ENCODE data around the gene ZNG1F.
"Not testable (repeated sequence)": the region's sequence is repeated elsewhere in the genome, so short reads cannot be mapped to it uniquely, and the experiment has no call there.

The ZNG1F gene

DNA sequence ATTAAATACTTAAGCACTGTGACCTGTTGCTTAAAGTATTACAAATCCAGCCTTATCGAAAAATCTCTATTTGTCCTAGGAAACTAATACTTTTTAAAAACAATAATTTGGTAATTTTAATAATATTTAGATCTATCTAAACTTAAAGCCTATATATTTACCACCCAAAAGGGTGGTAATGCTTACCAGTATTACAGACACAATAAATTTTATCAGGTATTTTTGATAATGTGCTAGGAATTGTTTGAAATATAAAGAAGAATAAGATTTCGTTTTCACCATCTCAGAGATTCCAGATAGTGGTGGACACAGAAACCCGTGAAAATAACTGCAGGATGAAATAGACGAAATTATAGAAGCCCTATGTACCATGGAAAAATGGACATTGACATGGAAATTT is 68.4 kb downstream of the ZNG1F start:
- DNase-seq, result not testable (repeated sequence)

DNA sequence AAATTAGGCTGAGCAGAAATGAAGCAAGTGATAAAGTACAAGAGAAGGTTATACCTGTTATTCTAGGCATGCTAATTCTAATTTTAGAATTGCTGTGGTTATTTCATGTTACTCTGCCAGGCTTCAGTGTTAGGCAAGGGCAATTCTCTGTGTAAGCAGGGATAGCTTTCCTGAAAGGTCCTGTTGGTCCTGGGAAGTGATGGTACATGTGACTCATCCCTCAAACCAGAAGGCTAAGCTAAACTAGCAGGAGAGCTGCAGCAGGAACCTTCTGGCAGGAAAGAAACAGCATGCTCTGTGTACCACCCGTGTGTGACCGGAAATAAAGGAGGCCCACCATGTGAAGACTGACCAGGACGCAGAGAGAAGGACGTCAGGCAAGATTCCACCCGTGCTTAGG is 69.4 kb downstream of the ZNG1F start:
- not testable (repeated sequence) for DNase-seq

DNA sequence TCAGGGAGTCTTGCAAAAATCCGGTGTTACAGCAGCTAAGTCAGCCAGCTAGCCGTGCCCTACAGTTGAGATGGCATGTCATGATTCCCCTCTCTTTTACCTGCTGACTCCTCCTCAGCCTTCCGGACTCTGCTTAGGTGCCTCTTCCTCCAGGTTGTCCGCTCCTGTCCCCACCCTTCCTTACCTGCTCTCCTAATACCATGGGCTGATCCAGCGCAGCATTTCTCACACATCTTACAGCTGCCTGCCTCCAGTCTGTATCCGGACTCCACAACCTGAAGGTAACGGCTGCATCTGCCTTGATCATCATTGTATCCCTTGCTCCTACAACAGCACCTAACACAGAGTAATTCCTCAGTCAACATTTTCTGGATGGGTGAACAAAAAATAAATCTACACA is 69.8 kb downstream of the ZNG1F start:
- DNase-seq, result not testable (repeated sequence)

DNA sequence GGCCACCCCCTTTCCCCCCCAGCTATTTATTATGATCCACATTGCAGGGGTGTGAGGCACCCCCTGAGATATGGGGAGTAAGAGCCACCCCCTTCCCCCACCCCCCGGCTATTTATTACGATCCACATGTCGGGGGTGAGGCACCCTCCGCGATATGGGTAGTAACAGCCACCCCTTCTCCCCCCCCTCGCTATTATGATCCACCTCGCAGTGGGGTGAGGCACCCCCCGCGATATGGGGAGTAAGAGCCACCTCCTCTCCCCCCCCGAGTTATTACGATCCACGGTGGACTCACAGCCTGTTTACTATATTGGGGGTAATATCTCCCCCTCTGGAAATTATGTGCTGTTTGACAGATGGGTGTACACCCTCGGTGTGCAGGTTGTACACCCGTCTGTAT is 75.8 kb downstream of the ZNG1F start:
- not testable (repeated sequence) for DNase-seq

DNA sequence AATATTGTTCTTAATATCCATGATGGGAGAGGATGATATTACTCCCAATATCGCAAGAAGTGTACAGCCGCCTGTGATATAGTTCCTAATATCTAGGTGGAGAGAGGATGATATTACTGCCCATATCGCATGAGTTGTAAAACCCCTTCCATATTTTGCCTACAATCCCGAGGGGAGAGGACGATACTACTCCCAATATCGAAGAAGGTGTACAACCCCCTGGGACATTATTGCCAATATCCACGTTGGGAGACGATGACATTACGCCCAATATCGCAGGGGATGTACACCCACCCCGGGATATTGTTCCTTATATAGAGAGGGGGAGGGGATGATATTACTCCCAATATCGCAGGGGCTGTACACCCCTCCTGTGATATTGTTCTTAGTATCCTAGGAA is 77.7 kb downstream of the ZNG1F start:
- DNase-seq, result not testable (repeated sequence)

DNA sequence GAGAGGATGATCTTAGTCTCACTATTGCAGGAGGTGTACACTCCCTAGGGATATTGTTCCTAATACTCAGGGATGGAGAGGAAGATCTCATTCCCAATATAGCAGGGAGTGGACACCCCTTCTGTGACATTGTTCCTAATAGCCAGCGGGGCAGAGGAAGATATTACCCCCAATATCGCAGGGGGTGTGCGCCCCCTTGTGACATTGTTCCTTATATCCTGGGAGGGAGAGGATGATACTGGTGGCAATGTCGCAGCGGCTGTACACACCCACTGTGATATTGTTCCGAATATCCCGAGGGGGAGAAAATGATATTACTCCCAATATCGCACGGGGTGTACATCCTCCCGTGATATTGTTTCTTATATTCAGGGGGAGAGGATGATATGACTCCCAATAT is 78.2 kb downstream of the ZNG1F start:
- not testable (repeated sequence) for DNase-seq

DNA sequence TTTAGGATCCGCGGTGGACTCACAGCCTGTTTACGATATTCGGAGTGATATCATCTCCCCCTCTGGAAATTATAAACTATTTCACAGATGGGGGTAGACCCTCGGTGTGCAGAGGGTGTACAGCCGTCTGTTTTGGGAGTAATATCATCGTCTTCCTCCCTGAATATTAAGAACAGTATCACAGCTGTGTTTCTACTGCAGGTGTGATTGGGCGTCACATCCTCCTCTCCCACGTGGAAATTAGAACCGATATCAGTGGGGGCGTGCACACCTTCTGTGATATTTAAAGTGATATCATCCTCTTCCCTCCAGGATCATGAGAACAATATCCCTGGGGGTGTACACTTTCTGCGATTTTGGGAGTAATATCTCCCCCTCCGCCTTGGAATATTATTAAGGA is 79.9 kb downstream of the ZNG1F start:
- DNase-seq, result not testable (repeated sequence)

DNA sequence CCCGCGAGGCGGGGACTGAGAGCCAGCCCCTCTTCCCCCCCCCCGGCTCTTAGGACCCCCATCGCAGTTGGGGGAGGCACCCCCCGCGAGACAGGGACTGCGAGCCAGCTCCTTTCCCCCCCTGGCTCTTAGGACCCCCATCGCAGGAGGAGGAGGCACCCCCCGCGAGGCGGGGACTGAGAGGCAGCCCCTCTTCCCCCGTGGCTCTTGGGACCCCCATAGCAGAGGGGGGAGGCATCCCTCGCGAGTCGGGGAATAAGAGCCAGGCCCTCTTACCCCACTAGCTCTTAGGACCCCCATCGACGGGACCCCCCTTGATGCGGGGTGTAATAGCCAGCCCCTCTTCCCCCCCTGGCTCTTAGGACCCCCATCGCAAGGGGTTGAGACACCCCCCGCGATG is 80.3 kb downstream of the ZNG1F start:
- not testable (repeated sequence) for DNase-seq

DNA sequence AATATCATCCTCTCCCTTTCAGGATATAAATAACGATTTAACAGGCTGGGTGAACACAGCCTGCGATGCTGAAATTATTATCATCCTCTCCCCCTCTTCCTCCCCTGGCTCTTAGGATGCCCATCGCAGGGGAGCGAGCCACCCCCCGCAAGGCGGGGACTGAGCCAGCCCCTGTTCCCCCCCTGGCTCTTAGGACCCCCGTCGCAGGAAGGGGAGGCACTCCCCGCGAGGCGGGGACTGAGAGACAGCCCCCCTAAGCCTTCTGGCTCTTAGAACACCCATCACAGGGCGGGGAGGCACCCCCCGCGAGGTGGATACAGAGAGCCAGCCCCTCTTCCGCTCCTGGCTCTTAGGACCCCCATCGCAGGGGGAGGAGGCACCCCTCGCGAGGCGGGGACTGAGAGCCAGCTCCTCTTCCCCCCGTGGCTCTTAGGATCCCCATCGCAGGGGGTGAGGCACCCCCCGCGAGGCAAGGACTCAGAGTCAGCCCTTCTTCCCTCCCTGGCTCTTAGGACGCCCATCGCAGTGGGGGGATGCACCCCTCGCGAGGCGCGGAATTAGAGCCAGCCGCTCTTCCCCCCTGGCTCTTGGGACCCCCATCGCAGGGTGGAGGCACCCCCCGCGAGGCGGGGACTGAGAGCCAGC is 82.5 kb downstream of the ZNG1F start:
- not testable (repeated sequence) for DNase-seq

DNA sequence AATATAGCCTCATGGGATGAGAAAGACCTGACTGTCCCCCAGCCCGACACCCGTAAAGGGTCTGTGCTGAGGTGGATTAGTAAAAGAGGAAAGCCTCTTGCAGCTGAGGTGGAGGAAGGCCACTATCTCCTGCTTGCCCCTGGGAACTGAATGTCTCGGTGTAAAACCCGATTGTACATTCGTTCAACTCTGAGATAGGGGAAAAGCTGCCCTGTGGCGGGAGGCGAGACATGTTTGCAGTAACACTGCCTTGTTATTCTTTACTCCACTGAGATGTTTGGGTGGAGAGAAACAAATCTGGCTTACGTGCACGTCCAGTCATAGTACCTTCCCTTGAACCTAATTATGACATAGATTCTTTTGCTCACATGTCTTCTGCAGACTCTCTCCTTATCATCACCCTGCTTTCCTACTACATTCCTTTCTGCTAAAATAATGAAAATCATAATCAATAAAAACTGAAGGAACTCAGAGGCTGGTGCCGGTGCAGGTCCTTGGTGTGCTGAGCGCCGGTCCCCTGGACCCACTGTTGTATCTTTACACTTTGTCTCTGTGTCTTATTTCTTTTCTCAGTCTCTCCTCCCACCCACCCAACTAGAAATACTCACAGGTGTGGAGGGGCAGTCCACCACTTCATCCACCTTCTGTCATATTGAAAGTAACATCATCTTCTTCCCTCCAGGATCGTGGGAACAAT is 83.4 kb downstream of the ZNG1F start:
- DNase-seq, result not testable (repeated sequence)

DNA sequence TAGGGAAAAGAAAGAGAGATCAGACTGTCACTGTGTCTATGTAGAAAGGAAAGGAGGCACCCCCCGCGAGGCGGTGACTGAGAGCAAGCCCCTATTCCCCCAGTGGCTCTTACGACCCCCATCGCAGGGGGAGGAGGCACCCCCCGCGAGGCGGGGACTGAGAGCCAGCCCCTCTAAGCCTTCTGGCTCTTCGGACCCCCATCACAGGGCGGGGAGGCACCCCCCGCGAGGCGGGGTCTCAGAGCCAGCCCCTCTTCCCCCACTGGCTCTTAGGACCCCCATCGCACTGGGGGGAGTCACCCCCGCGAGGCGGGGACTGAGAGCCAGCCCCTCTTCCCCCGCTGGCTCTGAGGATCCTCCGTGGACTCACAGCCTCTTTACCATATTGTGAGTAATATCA is 84.6 kb downstream of the ZNG1F start:
- not testable (repeated sequence) for DNase-seq

DNA sequence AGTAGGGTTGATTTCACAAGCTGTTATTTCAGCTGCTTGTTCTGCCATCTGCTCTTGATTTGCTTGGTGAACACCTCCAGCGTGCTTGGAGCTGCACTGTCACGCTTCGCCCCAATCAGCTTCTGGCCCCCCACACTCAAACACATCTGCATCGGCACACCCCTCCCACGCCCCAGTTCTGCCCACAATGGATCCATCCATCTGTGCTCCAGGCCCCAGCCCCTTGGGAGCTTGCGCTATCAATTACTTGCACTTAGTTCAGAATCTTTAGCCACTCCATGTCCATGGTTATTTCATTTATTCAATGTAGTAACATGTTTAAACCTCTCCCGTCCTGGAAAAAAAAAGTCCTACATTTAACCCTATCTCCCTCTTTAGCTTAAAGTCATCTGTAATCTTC is 88.6 kb downstream of the ZNG1F start:
- not testable (repeated sequence) for DNase-seq

DNA sequence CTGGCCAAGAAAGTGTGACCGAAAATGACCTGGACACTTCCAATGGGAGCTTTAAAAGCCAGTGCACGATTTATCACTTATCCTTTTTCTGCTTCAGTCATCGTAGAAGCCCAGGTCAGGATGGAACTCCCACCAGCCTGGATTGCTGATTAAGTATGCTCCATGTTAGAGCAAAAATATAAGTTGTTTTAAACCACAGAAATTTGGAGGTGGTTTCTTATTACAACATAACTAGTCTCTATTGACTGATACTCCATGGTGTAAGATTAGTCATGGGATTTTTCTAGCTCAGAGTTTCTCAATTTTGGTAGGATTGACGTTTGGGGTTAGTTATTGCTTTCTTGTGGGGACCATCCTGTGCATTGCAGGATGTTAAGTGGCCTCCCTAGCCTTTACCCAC is 90.4 kb downstream of the ZNG1F start:
- not testable (repeated sequence) for DNase-seq

DNA sequence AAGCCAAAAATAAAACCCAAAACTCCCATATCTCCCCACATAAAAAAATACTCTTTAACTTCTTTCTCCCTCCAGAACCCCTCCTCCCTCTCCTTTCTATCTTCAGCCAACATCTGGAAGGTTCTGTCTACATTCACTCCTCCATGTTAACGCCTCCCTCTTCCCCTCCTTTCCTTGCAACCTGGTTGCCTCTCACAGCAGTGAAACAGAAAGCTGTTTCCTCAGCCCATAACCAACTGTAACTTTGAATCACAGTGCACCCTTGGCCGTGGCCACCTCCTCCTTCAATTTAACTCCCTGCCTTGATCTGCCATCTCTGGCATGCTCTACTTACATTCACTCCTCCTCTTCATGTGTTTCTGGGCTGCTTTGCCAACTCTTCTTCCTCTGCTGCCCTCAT is 94.1 kb downstream of the ZNG1F start:
- not testable (repeated sequence) for DNase-seq

DNA sequence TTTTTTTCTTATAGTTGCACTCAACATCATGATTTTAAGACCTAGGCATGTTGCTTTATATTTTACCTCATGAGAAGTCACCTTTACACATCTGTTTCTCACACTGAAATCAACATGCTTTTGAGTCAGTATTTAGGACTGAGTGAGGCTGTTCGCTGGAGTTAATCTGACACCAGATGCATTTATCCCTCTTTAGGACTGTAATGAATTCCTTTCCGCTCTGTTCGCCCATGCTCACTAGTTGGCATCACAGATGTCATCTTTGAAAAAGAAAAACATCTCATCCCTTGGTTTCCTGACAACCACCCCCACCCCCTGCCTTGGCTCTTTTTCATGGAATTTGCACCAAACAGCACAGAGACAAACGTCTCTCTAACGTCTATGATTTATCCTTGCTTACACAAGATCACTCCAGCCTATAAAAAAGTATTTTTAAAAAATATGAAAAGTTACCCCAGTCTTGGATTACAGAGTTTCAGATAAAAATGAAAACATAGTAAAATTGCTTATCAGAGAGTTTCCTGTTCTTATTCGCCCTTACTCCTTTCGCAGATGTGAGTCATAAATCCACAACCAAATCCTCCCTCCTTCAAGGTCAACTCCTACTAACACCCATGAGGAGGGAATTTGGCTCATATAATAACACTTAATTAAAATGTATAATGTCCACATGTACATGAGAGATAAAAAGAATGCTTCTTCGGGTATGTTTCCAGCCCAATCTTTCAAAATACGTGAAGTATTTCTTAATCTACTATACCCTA is 94.9 kb downstream of the ZNG1F start:
- not testable (repeated sequence) for DNase-seq

DNA sequence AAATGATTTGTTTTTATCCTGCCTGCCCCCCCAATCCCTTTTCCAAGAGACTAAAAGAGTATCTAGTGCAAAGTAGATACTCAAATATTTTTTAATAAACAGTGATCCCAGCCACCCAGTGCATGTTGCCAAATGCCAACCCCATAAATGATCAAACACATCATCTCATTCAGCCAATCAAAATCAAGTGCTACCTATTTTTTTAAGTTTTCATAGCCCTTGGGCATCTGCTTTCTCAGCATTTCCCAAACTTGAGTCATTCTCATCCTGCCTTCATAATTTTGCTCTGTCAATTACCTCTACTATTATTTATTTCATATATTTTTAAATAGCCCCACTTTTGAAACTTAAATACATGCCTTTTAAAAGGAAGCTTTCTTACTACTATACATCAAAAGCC is 98.2 kb downstream of the ZNG1F start:
- not testable (repeated sequence) for DNase-seq

DNA sequence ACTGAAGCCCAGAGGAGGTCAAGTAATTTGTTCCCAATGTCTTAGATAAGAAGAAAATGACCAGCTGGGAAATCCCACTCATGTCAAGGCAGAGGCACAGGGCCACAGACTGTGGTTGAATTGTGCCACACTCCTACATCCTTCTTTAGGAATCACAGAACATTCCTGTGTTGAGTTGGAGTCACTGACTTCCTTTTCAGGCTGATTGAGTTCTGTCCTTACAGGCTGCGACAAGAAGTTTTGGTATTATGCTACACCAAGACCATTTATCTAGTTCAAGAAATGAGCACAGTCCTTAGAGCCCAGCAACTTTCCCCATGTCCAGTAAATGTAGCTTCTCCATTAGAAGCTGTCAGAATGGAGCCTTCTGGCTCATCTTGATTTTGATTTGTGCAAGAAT is 98.7 kb downstream of the ZNG1F start:
- DNase-seq, result not testable (repeated sequence)

DNA sequence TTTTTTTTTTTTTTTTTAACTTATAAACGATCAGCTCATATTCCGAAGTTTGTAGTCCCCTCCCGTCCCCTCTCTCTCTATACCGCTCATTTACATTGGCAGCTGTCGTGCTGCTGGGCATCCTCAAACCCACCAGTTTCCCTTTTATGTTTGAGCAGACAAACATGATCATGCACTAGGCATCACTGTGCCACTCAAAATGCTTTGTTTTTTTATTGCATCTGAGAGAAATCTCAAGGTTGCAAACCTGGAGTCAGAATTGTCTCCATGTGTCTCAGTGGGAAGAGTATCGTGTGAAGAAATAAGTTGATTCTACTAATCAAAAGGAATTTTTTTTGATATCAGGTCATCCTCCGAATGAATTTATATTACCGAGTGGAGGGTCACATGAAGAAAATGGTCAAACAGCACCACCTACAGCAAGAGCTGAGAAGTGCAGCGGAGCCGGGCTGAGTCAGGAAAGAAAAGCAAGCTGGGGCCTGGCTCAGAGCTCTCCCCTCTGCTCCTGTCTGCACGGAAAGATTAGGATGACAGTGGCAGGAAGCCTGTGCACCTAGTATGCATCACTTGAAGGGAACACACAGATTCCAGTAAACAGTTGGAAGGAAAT is 100.6 kb downstream of the ZNG1F start:
- not testable (repeated sequence) for DNase-seq

DNA sequence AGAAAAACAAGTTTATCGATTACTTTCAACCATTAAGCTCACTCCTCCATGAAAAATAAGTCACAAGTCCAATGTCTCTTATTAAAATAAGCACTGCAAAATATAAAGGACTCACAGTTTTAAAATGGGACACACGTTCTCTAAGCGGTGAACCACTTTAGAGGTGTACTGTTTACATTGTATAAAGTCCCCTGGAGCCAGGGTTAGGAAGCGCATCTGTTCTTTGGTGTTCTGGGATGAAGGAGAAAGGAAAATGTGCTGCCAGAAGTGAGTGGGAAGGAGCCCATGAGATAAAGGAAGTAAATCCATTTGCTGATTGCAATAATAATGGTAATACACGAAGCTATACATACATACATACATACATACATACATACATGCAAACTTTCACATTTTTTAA is 101.2 kb downstream of the ZNG1F start:
- DNase-seq, result not testable (repeated sequence)

DNA sequence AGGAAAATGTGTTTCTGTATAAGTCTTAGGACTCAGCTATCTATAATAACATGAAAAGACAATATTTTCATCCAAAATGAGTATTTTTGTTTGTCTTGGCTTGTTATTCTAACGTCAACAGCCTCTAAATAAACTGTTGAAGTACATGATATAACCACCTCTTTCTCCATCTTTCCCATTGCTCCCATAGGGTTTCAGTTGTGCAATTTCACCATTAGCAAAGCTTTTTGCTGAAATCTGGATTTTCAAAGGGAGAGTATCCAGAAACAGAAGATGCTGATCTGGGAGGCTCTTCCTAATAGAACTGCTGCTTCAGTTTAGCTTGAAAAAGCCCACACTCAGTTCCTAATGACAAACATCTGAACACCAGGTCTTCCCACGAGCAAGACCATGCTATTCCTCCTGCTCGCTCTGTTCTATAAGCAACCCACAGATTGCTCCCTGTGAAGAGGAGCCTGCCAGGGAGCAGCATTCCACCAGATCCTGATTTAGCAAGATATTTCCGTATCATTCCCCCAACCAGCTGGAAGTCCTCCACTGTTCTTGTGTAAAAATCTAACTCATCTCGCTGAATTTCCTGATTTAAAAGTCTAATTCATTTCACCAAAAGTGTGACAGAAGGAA is 101.8 kb downstream of the ZNG1F start:
- DNase-seq, result not testable (repeated sequence)

DNA sequence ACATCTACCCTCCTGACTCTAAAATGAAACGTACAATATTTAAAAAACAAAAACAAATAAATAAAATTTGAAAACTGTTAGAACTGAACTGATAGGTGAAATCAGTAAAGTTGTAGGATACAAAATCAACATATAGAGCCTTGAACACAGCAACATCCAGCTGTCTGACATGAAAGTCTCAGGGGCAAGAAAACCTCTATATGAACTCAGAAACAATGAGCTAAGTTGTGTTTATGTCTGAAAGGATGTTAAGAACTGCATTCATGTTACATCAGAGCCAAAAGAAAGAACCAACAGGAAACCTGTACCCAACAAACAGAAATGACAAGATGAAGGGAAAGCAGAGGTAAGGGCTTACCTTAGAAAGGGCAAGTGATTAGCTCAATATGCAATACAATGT is 102.4 kb downstream of the ZNG1F start:
- not testable (repeated sequence) for DNase-seq

DNA sequence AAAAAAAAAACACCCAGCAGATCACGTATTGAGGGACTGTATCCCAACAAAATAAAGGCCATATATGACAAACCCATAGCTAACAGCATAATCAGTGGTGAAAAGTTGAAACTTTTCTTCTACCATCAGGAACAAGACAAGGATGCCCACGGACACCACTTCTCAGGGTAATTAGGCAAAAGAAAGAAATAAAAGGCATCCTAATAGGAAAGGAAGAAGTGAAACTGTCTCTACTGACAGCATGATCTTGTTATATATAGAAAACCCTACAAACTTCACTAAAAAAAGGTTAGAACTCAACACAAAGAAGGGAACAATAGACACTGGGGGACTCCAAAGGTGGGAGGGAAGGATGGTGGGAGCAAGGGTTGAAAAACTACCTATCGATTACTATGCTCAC is 102.9 kb downstream of the ZNG1F start:
- not testable (repeated sequence) for DNase-seq

DNA sequence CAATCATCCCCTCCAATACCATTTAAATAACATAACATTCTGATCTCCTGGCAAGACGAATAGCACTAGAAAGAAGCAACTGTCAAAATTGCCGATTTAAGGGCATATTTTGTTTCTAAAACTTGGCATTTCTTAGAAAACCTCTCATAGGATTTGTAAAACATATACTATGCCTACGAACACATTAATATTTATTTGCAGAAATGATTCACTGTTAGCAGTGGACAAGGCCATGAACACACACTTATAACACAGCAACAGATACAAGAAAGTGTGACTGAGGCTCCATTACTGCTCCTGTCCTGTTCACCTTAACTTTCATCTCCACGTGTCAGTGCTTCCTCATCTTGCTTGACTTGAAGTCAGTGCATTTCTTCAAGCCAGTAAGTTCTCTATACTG is 106.8 kb downstream of the ZNG1F start:
- DNase-seq, result not testable (repeated sequence)

Data from cortex of kidney (tissue), 1 donor.